ENCODE data around the gene RNF17.

Gene RNF17

GRCh38 chr13:24763596-24764275, at the start of gene RNF17:
Gene RNF17, plus strand, starts transcription at chr13:24764169. Its CDS starts 35 bp downstream, at chr13:24764204.
- no peak for DNase-seq (ENCODE audit: low spot score)
- no peak for TF ChIP-seq CTCF (IDR thresholded peaks at IDR 0.05; ENCODE audit: extremely low read depth, insufficient read depth, missing control alignments)
- in situ Hi-C loops (cut with MboI; ENCODE audit: low pct_unique_long_range_greater_than_20kb, low sequenced_read_pairs, unreplicated experiment): no loop called here

GRCh38 chr13:24716011-24716410, 48.0 kb upstream of the RNF17 start:
- no peak for TF ChIP-seq CTCF (IDR thresholded peaks at IDR 0.05; ENCODE audit: extremely low read depth, insufficient read depth, missing control alignments)
- DNase-seq (ENCODE audit: low spot score): no peak
- in situ Hi-C loops (cut with MboI; ENCODE audit: low pct_unique_long_range_greater_than_20kb, low sequenced_read_pairs, unreplicated experiment): no loop called here

- no peak for DNase-seq (ENCODE audit: low spot score)
- no peak for TF ChIP-seq CTCF (IDR thresholded peaks at IDR 0.05; ENCODE audit: extremely low read depth, insufficient read depth, missing control alignments)
- in situ Hi-C loops (cut with MboI; ENCODE audit: low pct_unique_long_range_greater_than_20kb, low sequenced_read_pairs, unreplicated experiment): no loop called here
Measured at GRCh38 chr13:24716446-24716845, 47.5 kb upstream of the RNF17 start.

- no peak for DNase-seq (ENCODE audit: low spot score)
- TF ChIP-seq CTCF (IDR thresholded peaks at IDR 0.05; ENCODE audit: extremely low read depth, insufficient read depth, missing control alignments): no peak
- in situ Hi-C loops (cut with MboI; ENCODE audit: low pct_unique_long_range_greater_than_20kb, low sequenced_read_pairs, unreplicated experiment): no loop called here
Measured at GRCh38 chr13:24717217-24717616, 46.8 kb upstream of the RNF17 start.

- TF ChIP-seq CTCF (IDR thresholded peaks at IDR 0.05; ENCODE audit: extremely low read depth, insufficient read depth, missing control alignments): no peak
- in situ Hi-C loops (cut with MboI; ENCODE audit: low pct_unique_long_range_greater_than_20kb, low sequenced_read_pairs, unreplicated experiment): no loop called here
Measured at GRCh38 chr13:24718192-24718965, 45.6 kb upstream of the RNF17 start.

GRCh38 chr13:24719139-24719538, 44.8 kb upstream of the RNF17 start:
- no peak for TF ChIP-seq CTCF (IDR thresholded peaks at IDR 0.05; ENCODE audit: extremely low read depth, insufficient read depth, missing control alignments)
- in situ Hi-C loops (cut with MboI; ENCODE audit: low pct_unique_long_range_greater_than_20kb, low sequenced_read_pairs, unreplicated experiment): no loop called here
- no peak for DNase-seq (ENCODE audit: low spot score)

More at GRCh38 chr13:24718192-24718965, 45.6 kb upstream of the RNF17 start:
- DNase-seq (ENCODE audit: low spot score): no peak
